GM11168 (cell line): ENCODE measurements around the gene SLC30A5.

Experiments used
- in situ Hi-C: fragments of 300-500 bp; cut with MboI; formaldehyde crosslinking; loops from one replicate; pipeline ENCODE4 v1.12.0; 2022; ENCODE audit warnings: low sequenced_read_pairs; ENCODE audit not compliant: unreplicated experiment

SLC30A5 gene

GRCh38 chr5:69158039-69158438 is 64.2 kb downstream of the SLC30A5 start:
- in situ Hi-C loops: no loop called here

GRCh38 chr5:69160651-69161050 is 66.8 kb downstream of the SLC30A5 start:
- in situ Hi-C loops: no loop called here

DNA sequence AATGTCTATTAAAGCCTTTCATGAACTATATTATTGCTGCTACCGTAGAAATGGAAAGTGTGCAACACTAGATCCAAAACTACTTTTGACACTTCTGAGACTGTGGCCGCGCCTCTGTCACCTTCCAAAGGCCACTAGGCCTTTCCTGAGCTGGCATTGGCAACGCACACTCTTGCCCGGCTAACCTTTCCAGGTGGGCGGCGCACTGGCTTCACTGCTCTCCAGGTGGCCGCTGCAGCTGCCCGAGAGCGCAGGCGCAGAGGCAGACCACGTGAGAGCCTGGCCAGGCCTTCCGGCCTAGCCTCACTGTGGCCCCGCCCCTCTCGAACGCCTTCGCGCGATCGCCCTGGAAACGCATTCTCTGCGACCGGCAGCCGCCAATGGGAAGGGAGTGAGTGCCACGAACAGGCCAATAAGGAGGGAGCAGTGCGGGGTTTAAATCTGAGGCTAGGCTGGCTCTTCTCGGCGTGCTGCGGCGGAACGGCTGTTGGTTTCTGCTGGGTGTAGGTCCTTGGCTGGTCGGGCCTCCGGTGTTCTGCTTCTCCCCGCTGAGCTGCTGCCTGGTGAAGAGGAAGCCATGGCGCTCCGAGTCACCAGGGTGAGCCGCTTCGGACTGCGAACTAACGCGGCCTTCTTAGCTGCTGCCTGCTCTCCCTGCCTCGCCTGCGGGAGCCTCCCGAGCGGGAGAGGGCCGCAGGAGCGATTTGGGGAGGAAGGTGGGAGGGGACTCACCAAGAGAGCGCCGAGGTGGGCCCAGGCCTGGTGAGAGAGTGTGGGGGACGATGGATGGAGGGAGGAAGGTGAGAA is 73.1 kb downstream of the SLC30A5 start, which contains the start of gene CCNB1:
Gene CCNB1, plus strand, starts transcription at position 465 of the 807 bp plus-strand sequence. Its CDS starts 113 bp downstream, at position 578.
- in situ Hi-C loops: no loop called here

- in situ Hi-C loops: no loop called here
Measured at GRCh38 chr5:69167493-69167855, 73.7 kb downstream of the SLC30A5 start.

- in situ Hi-C loops: no loop called here
Measured at GRCh38 chr5:69167929-69168328, 74.1 kb downstream of the SLC30A5 start.

DNA sequence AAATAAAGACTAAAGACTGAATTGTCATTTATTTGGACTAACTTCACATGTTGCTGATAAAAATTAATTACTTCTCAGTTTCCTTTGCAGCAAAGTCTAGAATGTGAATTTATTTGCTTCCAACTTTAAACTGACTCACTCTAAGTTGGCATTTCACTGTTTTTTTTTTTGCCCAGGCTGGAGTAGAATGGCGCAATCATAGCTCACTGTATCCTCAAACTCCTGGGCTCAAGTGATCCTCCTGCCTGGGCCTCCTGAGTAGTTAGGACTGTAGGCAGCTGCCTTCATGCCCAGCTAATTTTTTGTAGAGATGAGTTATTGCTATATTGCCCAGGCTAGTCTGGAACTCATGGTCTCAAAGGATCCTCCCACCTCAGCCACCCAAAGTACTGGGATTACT is 76.7 kb downstream of the SLC30A5 start:
- in situ Hi-C loops: no loop called here

GRCh38 chr5:69170969-69171368 is 77.2 kb downstream of the SLC30A5 start:
- in situ Hi-C loops: no loop called here
